ENCODE data around the gene DEPP1.

DEPP1 gene

GRCh38 chr10:44977287-44978212, 1.1 kb downstream of the DEPP1 start:
- no peak for DNase-seq

DNA sequence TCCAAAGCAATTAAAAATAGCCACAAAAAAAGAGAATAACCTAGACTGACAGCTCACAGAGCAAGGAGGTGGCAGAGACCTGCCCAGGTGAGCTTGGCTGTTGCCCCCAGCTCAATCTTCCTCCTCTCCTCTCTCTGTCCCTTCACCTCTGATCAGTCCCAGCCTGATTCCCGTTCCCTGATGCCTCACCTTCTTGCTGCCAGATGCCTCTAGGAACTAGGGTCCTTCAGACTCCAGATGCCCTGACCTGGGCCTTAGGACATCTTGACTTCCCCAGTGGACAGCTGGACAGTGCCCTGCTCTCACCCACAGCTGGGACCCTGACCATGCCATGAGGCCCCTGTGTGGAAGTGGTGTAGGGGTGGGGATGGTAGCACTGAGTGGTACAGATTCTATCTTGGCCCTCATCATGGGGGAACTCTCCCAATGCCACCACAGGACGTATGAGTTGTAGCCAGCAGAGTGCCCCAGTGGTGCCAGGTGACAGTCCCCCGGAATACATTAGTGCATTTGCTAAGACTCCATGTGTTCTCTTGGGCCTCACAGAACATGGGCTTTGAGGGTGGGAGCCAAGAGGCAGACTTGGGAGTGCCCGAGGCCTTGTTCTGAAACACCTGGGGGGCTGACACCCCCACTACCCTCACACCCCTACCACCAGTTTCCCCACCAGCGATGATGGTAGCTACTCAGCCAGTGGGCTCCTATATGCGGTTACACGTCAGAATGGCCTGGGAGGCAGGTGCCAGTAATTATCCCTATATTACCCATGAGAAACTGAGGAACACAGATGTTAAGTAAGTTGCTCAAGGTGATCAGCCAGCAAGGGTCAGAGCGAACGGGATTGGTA, 2.0 kb downstream of the DEPP1 start:
- no peak for DNase-seq

- DNase-seq: no peak
Measured at GRCh38 chr10:44975431-44976331, 2.9 kb downstream of the DEPP1 start.

- peak; percentile 58 for DNase-seq
Measured at GRCh38 chr10:44974628-44975430, 3.8 kb downstream of the DEPP1 start.

- DNase-seq: no peak
Measured at GRCh38 chr10:44974082-44974627, 4.5 kb downstream of the DEPP1 start.

- DNase-seq: no peak
Measured at GRCh38 chr10:44973323-44974081, 5.1 kb downstream of the DEPP1 start.

- DNase-seq: no peak
Measured at GRCh38 chr10:44972874-44973306, 5.7 kb downstream of the DEPP1 start.

GRCh38 chr10:44971935-44972757, 6.5 kb downstream of the DEPP1 start:
- DNase-seq: no peak

GRCh38 chr10:44971434-44971833, 7.2 kb downstream of the DEPP1 start:
- DNase-seq: no peak

DNA sequence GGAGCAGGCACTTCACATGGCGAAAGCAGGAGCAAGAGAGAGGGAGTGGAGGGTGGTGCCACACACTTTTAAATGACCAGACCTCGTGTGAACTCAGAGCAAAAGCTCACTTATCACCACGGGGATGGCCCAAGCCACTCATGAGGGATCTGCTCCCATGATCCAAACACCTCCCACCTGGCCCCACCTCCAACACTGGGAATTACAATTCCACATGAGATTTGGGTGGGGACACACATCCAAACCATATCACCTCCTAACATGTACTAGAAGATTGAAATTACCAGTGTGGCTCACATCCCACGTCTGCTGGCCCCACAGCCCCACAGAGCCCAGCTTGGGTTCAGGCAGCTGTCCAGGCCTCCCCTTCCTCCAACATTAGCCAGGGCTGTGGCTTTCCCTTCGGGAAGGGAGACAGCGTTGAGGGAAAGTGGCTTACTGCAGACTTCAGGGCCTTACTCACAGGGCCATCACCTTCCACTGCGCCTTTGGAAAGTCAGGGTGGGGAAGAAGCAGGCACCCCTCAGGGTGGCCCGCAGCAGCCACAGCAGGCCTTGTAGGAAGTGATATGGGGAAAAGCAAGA, 7.7 kb downstream of the DEPP1 start:
- no peak for DNase-seq

- no peak for DNase-seq
Measured at GRCh38 chr10:44969854-44970253, 8.8 kb downstream of the DEPP1 start.

- DNase-seq: no peak
Measured at GRCh38 chr10:44968500-44969400, 9.9 kb downstream of the DEPP1 start.

- no peak for DNase-seq
Measured at GRCh38 chr10:44968091-44968490, 10.5 kb downstream of the DEPP1 start.

DNA sequence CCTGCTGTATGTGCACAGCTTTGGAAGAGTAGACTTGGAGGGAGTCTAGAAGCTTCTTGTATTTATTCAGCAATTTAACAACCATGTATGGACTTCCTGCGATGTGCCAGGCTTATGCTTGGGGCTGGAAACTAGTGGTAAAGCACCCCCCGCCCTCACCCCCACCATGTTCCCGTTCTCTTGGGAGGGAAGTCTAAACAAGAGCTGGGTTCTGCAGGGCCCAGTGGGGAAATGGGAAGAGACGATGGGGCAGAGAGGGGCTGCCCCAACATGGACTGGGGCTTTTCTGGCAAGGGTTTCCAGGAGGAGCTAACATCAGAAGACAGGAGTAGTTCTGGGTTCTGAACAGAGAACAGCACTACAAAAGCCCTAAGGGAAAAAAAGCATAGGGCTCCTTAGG, 11.0 kb downstream of the DEPP1 start:
- no peak for DNase-seq

DNA sequence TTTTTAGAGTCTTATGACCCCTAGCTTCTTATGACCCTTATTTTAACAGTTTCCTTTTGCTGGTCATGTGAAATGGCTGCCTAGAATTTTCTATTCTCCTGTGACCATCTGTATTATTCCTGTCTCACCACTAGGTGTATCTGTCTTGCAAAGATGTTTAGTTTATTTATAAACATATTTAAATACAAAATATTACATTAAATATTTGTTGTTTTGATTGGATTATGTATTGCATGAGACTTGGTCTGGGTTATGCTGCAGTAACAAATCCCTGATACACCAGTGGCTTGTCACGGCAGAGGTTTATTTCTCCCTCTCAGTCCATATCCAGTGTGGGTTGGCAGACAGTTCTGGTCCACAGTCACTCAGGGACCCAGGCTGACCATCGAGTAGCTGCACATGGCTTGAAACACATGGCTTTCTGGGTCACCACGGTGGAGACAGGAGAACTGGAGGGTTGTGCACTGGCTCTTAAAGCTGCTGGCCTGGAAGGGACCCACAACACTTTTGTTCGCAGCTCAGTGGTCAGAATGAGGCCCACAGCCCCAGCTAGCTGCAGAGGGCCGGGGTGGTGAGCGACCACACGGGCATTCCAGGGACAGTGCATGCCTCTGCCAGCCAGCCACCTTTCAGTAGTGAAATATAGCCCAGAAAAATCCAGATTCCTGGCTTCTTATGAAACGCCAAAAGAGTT, 11.6 kb downstream of the DEPP1 start:
- DNase-seq: no peak

GRCh38 chr10:44966129-44966815, 12.3 kb downstream of the DEPP1 start:
- DNase-seq: no peak

DNA sequence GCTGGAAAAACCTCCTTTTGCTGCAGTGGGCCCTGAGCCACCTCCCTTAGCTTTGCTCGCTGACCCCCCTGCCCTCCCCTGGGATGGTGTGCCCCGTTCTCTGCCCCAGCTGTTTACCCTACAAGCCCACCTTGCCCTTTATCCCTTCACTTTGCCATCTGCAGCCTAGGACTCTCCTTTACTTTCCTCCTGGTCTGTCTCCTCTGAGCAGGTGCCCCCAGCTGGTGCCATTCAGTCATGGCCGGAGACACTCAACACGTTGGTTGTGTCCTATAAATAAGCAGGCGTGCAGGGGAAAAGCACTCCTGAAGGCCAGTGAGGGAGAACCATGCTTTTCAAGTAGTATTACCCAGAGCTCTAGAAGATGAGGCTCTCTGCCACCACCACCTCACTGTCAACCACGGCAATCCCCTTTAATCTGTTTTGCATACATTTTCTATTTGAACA, 12.9 kb downstream of the DEPP1 start:
- DNase-seq: no peak
